PC-9 (cell line): ENCODE data around the gene MACROD2. TPM values are rescaled to one million over a fixed set of nuclear protein-coding genes. Genes with fewer than 3 reads are reported as not detected.

Source experiments
- BruUV-seq: library from RNA; stranded (reverse); fragments of 400-500 nt; replicated peaks from 2 replicates; lab custom pipeline; 2021; lab: Mats Ljungman, UMichigan
- CTCF ChIA-PET: fragments of 300-600 bp; sonication (Branson Sonifier 250); formaldehyde crosslinking; loops from one replicate; lab custom pipeline; 2022; ENCODE audit warnings: antibody characterized with exemption; lab: Charles Lee
- POLR2A ChIA-PET: fragments of 300-600 bp; sonication (Branson Sonifier 250); formaldehyde crosslinking; loops from one replicate; lab custom pipeline; 2022; ENCODE audit warnings: antibody characterized with exemption; ENCODE audit not compliant: unreplicated experiment; lab: Charles Lee
- DNase-seq, 2 experiments: peaks; one replicate each; pipeline versions ENCODE4 v3.0.0 to v3.0.0-alpha.2; 2015 to 2022; ENCODE audit warnings: mixed read lengths in 1 of 2
- H2AFZ ChIP-seq: fragments of 200-600 bp; sonication (generic); 2 replicates; pipeline ENCODE4 v1.8.1; 2017; ENCODE audit warnings: antibody characterized with exemption
- H3F3A ChIP-seq: fragments of 200-600 bp; sonication (generic); 2 replicates; pipeline ENCODE4 v1.8.1; 2017; ENCODE audit warnings: antibody characterized with exemption, mild to moderate bottlenecking, low read depth; ENCODE audit not compliant: insufficient read depth
- H3K27ac ChIP-seq: fragments of 200-600 bp; sonication (generic); 2 replicates; pipeline ENCODE4 v1.6.1; 2016; ENCODE audit warnings: mixed run types
- H3K27me3 ChIP-seq: fragments of 200-600 bp; sonication (generic); 2 replicates; pipeline ENCODE4 v1.6.1; 2016; ENCODE audit warnings: low read depth, mixed run types; ENCODE audit not compliant: insufficient read depth
- H3K36me3 ChIP-seq: fragments of 200-600 bp; sonication (generic); 2 replicates; pipeline ENCODE4 v1.6.1; 2016; ENCODE audit warnings: low read depth, mixed run types
- H3K4me1 ChIP-seq: fragments of 200-600 bp; sonication (generic); replicated peaks from 2 replicates; pipeline ENCODE4 v1.6.1; 2016; ENCODE audit warnings: mixed run types; ENCODE audit not compliant: insufficient read depth
- H3K4me2 ChIP-seq: fragments of 200-600 bp; sonication (generic); 2 replicates; pipeline ENCODE4 v1.6.1; 2017; ENCODE audit warnings: mixed run types
- H3K4me3 ChIP-seq: fragments of 200-600 bp; sonication (generic); 2 replicates; pipeline ENCODE4 v1.6.1; 2016; ENCODE audit warnings: mixed run types
- H3K79me2 ChIP-seq: fragments of 200-600 bp; sonication (generic); 2 replicates; pipeline ENCODE4 v1.6.1; 2017; ENCODE audit warnings: low read depth, mixed run types
- H3K9me2 ChIP-seq: fragments of 200-600 bp; sonication (generic); 2 replicates; pipeline ENCODE4 v1.8.1; 2017; ENCODE audit warnings: mild to moderate bottlenecking; ENCODE audit not compliant: insufficient read depth
- H3K9me3 ChIP-seq: fragments of 200-600 bp; sonication (generic); 2 replicates; pipeline ENCODE4 v1.8.1; 2016; ENCODE audit warnings: low read depth; ENCODE audit not compliant: insufficient read depth
- H4K20me1 ChIP-seq: fragments of 200-600 bp; sonication (generic); 2 replicates; pipeline ENCODE4 v1.8.1; 2017; ENCODE audit not compliant: insufficient read depth
- EZH2 ChIP-seq: fragments of 200-600 bp; sonication (generic); IDR thresholded peaks from 2 replicates; pipeline ENCODE4 v1.8.0; 2017; ENCODE audit warnings: antibody characterized with exemption, low read depth
- intact Hi-C: fragments of 100-400 bp; cut with micrococcal nuclease; formaldehyde crosslinking; loops from one replicate; pipeline ENCODE4 v1.10.0; 2022; ENCODE audit not compliant: unreplicated experiment
- total RNA-seq: library from RNA; stranded (reverse); gene quantifications from 2 replicates; pipeline ENCODE4 v1.2.3, GENCODE V29; 2021
- TF ChIP-seq, protein P1 (sequence below): fragments of 200-600 bp; sonication (generic); conservative IDR thresholded peaks from 2 replicates; pipeline ENCODE4 v1.6.1; 2017; ENCODE audit warnings: mixed run types, antibody characterized with exemption, mild to moderate bottlenecking, moderate library complexity

Gene MACROD2
- total RNA-seq, 1 experiment from 2014 or later = 11.4 TPM

- BruUV-seq = no TSS peak
- no peaks in the 10 kb centered on the region for H3K36me3 ChIP-seq
- no peak for DNase-seq
- ChIA-PET CTCF (no interaction called here), POLR2A (no interaction called here)
- no peaks in the 10 kb centered on the region for H3K79me2 ChIP-seq
- no peaks in the 10 kb centered on the region for H3K4me1 ChIP-seq
- TF ChIP-seq, protein P1, sequence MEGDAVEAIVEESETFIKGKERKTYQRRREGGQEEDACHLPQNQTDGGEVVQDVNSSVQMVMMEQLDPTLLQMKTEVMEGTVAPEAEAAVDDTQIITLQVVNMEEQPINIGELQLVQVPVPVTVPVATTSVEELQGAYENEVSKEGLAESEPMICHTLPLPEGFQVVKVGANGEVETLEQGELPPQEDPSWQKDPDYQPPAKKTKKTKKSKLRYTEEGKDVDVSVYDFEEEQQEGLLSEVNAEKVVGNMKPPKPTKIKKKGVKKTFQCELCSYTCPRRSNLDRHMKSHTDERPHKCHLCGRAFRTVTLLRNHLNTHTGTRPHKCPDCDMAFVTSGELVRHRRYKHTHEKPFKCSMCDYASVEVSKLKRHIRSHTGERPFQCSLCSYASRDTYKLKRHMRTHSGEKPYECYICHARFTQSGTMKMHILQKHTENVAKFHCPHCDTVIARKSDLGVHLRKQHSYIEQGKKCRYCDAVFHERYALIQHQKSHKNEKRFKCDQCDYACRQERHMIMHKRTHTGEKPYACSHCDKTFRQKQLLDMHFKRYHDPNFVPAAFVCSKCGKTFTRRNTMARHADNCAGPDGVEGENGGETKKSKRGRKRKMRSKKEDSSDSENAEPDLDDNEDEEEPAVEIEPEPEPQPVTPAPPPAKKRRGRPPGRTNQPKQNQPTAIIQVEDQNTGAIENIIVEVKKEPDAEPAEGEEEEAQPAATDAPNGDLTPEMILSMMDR = no peak
- TF ChIP-seq EZH2 = no peak
- no peak overlapping the region for H3K4me2 ChIP-seq
- no peaks in the 10 kb centered on the region for H4K20me1 ChIP-seq
- H3F3A ChIP-seq = no peaks in the 10 kb centered on the region
- intact Hi-C loops = no loop called here
- no peaks in the 10 kb centered on the region for H3K27me3 ChIP-seq
- H3K4me3 ChIP-seq = no peak overlapping the region
- H3K9me2 ChIP-seq = no peaks in the 10 kb centered on the region
- H3K9me3 ChIP-seq = no peaks in the 10 kb centered on the region
- no peak overlapping the region for H2AFZ ChIP-seq
- no peak overlapping the region for H3K27ac ChIP-seq
Observed at GRCh38 chr20:14507711-14508110, 512.4 kb downstream of the MACROD2 start.

DNA sequence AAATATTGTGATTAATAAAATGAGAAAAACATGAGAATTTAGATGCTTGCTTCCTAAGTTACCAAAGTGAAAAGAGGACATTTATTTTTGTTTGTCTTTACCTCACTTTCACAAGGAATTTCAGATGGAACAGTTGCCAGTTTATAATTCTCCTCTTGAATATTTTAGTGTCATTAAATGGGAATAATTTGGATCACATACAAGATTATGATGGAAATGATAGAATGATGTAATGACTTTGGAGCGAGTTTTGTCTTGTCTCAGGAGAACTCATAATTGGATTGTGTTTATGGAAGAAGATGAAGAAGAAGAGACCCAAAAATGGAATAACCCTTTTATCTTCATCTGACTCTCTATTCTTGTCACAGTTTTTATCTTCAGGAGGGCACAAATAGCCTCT is 515.0 kb downstream of the MACROD2 start:
- no peak for TF ChIP-seq EZH2
- H3K27me3 ChIP-seq = no peaks in the 10 kb centered on the region
- H3K4me3 ChIP-seq = no peak overlapping the region
- H3K79me2 ChIP-seq = no peaks in the 10 kb centered on the region
- H2AFZ ChIP-seq = no peak overlapping the region
- POLR2A ChIA-PET = interaction anchor here (0.5 kb wide), 1 partner anchor 746 kb away, joined by 3 read pairs; no protein-coding TSS in a partner anchor
- no peaks in the 10 kb centered on the region for H3K9me2 ChIP-seq
- H3K9me3 ChIP-seq = no peaks in the 10 kb centered on the region
- no peaks in the 10 kb centered on the region for H3F3A ChIP-seq
- no peak for DNase-seq
- BruUV-seq = no TSS peak
- H3K36me3 ChIP-seq = no peaks in the 10 kb centered on the region
- H4K20me1 ChIP-seq = no peaks in the 10 kb centered on the region
- no peaks in the 10 kb centered on the region for H3K4me1 ChIP-seq
- no peak overlapping the region for H3K4me2 ChIP-seq
- CTCF ChIA-PET = no interaction called here
- H3K27ac ChIP-seq = no peak overlapping the region
- intact Hi-C loops = no loop called here

DNA sequence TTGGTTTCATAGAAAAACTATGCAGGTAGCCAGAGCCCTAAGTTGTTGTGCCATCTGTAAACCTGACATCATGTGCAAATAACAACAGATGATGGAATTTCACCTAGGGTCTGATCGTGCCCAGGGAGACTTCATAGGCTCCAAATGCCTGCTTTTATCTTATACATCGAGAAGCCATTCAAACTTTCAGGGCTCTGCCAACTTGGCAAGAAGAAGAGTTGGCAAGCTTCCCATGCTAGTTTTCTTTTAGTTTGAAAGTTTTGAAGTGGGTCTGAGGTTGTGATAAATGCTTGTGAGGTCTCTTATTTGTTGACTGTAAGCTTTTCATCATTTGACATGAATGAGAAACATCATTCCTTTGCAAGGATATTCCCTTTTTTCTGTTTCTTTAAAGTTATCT is 517.5 kb downstream of the MACROD2 start:
- Histone ChIP-seq H3F3A (no peaks in the 10 kb centered on the region), H3K4me2 (no peak overlapping the region), H3K4me1 (no peaks in the 10 kb centered on the region), H3K9me3 (no peaks in the 10 kb centered on the region), H3K27me3 (no peaks in the 10 kb centered on the region), H3K27ac (no peak overlapping the region), H3K79me2 (no peaks in the 10 kb centered on the region), H3K9me2 (no peaks in the 10 kb centered on the region), H3K36me3 (no peaks in the 10 kb centered on the region), H4K20me1 (no peaks in the 10 kb centered on the region), H3K4me3 (no peak overlapping the region), H2AFZ (no peak overlapping the region)
- no peak for TF ChIP-seq EZH2
- TF ChIP-seq, protein P1 = no peak
- ChIA-PET POLR2A (no interaction called here), CTCF (interaction anchor here (0.5 kb wide), 1 partner anchor 473 kb away, joined by 3 read pairs; no protein-coding TSS in a partner anchor)
- intact Hi-C loops = no loop called here
- no peak for DNase-seq
- no TSS peak for BruUV-seq

- no peaks in the 10 kb centered on the region for H3K27me3 ChIP-seq
- intact Hi-C loops = no loop called here
- no peaks in the 10 kb centered on the region for H3F3A ChIP-seq
- H4K20me1 ChIP-seq = no peaks in the 10 kb centered on the region
- ChIA-PET CTCF (no interaction called here), POLR2A (no interaction called here)
- no peaks in the 10 kb centered on the region for H3K4me1 ChIP-seq
- TF ChIP-seq EZH2 = no peak
- TF ChIP-seq, protein P1 = no peak
- no peaks in the 10 kb centered on the region for H3K9me2 ChIP-seq
- H3K27ac ChIP-seq = no peak overlapping the region
- no peaks in the 10 kb centered on the region for H3K36me3 ChIP-seq
- no peak overlapping the region for H3K4me2 ChIP-seq
- no TSS peak for BruUV-seq
- H2AFZ ChIP-seq = no peak overlapping the region
- no peaks in the 10 kb centered on the region for H3K79me2 ChIP-seq
- no peak overlapping the region for H3K4me3 ChIP-seq
- H3K9me3 ChIP-seq = no peaks in the 10 kb centered on the region
- no peak for DNase-seq
Observed at GRCh38 chr20:14518648-14519047, 523.3 kb downstream of the MACROD2 start.
